ENCODE measurements around the gene CDK8.

- TF ChIP-seq CTCF (IDR thresholded peaks at IDR 0.05) = no peak
- TF ChIP-seq POLR2A (IDR thresholded peaks at IDR 0.05) = no peak
Observed at GRCh38 chr13:26222520-26223046, 31.3 kb upstream of the CDK8 start.
